Left lung (tissue), 10 donors: ENCODE results near the gene CACNA1H. TPM values are rescaled to one million over a fixed set of nuclear protein-coding genes. Genes with fewer than 3 reads are reported as not detected.

Source experiments
- ATAC-seq: fragments of 200-7000 bp; cut with Tn5 transposase; one replicate; pipeline ENCODE4 v1.9.1; 2020; ENCODE audit warnings: moderate library complexity
- DNase-seq, 4 donors: peaks; one replicate each; pipeline ENCODE4 v3.0.0-alpha.2; 2013 to 2020
- H3K27ac ChIP-seq, 2 donors: fragments of 200-600 bp; sonication (generic) in 1 of 2; one replicate each; pipeline versions ENCODE4 v1.5.0 to v1.8.0; 2020 to 2021
- H3K27me3 ChIP-seq, 2 donors: fragments of 200-600 bp; sonication (generic) in 1 of 2; one replicate each; pipeline versions ENCODE4 v1.5.0 to v1.8.0; 2020 to 2021
- H3K36me3 ChIP-seq, 2 donors: fragments of 200-600 bp; sonication (generic) in 1 of 2; one replicate each; pipeline versions ENCODE4 v1.5.0 to v1.8.0; 2020 to 2021
- H3K4me1 ChIP-seq, 2 donors: fragments of 200-600 bp; one replicate each; pipeline ENCODE4 v1.8.0; 2021
- H3K4me3 ChIP-seq, 2 donors: fragments of 200-600 bp; sonication (generic) in 1 of 2; one replicate each; pipeline versions ENCODE4 v1.5.0 to v1.8.0; 2020 to 2021; ENCODE audit warnings: mild to moderate bottlenecking in 1 of 2
- H3K9me3 ChIP-seq, 2 donors: fragments of 200-600 bp; sonication (generic) in 1 of 2; one replicate each; pipeline versions ENCODE4 v1.5.0 to v1.8.0; 2020 to 2021
- intact Hi-C, 2 donors: fragments of 100-400 bp; cut with DNase I; formaldehyde crosslinking; loops; one replicate each; pipeline versions ENCODE4 v1.11.2 to v1.14.2; 2022
- polyA plus RNA-seq, 6 donors: library from polyadenylated mRNA; unstranded; fragments of 120-200 nt; gene quantifications; one replicate each; pipeline ENCODE4 v1.2.1, GENCODE V29; 2013; ENCODE audit not compliant: insufficient read length in 6 of 6
- total RNA-seq, 2 donors: library from RNA; stranded (reverse); fragmentation: NEBNext Ultra II Directional; extraction: Animal tissue kit (Norgen Biotek cat#: 25700); gene quantifications; one replicate each; pipeline ENCODE4 v1.2.1, GENCODE V29; 2021
- TF ChIP-seq, protein P1 (sequence below), 2 donors: fragments of 200-600 bp; sonication (generic) in 1 of 2; IDR thresholded peaks; one replicate each; pipeline versions ENCODE4 v1.5.0 to v1.8.0; 2021; ENCODE audit warnings: antibody characterized with exemption in 2 of 2
- donor health status: DM: no; HTN: yes; CAD: no.
- donor health status: DM: no; HTN: no; CAD: no.

CACNA1H gene
- total and polyA plus RNA-seq, 8 donors = 3.4 to 14.0 (median 7.1) TPM

DNA sequence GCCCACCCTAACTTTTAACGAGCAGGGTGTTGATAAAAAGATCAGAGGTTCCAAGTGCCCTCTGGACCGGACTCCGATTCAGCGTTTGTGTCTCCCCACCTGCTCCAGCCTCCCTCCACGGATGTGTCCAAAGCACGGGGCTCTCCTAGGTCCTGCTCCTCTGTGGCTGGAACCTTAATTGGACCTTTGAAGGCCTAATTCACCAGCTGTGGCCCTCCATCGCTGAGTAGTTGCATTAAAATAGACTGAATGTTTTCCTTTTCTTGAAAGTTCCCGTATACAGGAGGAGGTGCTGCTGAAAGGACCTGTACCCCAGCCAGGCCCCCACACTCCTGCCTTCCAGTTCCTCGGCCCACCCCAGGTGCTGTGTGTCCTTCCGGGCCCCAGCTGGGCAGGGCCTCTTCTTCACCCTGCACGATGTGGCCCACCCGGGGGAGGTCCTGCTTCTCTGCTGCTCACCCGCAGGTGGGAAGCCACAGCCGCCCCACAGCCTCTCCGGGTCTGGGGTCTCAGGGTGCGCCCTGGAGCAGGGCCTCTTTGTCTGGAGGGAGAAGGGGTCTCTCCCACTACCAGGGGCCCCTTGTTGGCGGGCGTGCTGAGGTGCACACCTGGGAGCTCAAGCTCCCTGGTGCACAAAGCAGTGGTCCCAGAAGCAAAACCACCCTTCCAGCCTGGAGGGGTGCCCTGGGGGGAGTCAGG is 1.3 kb upstream of the CACNA1H start:
- TF ChIP-seq, protein P1, sequence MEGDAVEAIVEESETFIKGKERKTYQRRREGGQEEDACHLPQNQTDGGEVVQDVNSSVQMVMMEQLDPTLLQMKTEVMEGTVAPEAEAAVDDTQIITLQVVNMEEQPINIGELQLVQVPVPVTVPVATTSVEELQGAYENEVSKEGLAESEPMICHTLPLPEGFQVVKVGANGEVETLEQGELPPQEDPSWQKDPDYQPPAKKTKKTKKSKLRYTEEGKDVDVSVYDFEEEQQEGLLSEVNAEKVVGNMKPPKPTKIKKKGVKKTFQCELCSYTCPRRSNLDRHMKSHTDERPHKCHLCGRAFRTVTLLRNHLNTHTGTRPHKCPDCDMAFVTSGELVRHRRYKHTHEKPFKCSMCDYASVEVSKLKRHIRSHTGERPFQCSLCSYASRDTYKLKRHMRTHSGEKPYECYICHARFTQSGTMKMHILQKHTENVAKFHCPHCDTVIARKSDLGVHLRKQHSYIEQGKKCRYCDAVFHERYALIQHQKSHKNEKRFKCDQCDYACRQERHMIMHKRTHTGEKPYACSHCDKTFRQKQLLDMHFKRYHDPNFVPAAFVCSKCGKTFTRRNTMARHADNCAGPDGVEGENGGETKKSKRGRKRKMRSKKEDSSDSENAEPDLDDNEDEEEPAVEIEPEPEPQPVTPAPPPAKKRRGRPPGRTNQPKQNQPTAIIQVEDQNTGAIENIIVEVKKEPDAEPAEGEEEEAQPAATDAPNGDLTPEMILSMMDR (IDR thresholded peaks at IDR 0.05) = no peak
- H3K9me3 ChIP-seq = peaks cover 0 to 2% of the 10 kb centered on the region in 2 donors
- H3K36me3 ChIP-seq = no peaks in the 10 kb centered on the region
- intact Hi-C loops = no loop called here
- peaks cover 34 to 89% of the 10 kb centered on the region in 2 donors for H3K27me3 ChIP-seq
- no peak overlapping the region for H3K4me3 ChIP-seq
- H3K27ac ChIP-seq = no peak overlapping the region
- DNase-seq (no peak), ATAC-seq (no peak)
- H3K4me1 ChIP-seq = peaks cover 0 to 13% of the 10 kb centered on the region in 2 donors

GRCh38 chr16:1152123-1152638 is 725 bp upstream of the CACNA1H start:
- intact Hi-C loops = no loop called here
- ATAC-seq = no peak
- Histone ChIP-seq H3K4me3 (peak overlapping the region in 1 of 2 donors; percentile 14), H3K36me3 (no peaks in the 10 kb centered on the region), H3K27ac (no peak overlapping the region), H3K27me3 (peaks cover 34 to 92% of the 10 kb centered on the region in 2 donors), H3K9me3 (peaks cover 0 to under 1% of the 10 kb centered on the region in 2 donors), H3K4me1 (peaks cover 0 to 13% of the 10 kb centered on the region in 2 donors)
- TF ChIP-seq, protein P1 (IDR thresholded peaks at IDR 0.05) = no peak
- DNase-seq = no peak

GRCh38 chr16:1153480-1154160 is 714 bp downstream of the CACNA1H start:
- no peak for ATAC-seq
- peaks cover 45 to 96% of the 10 kb centered on the region in 2 donors for H3K27me3 ChIP-seq
- H3K9me3 ChIP-seq = no peaks in the 10 kb centered on the region
- H3K4me3 ChIP-seq = no peak overlapping the region
- H3K36me3 ChIP-seq = no peaks in the 10 kb centered on the region
- no peak for DNase-seq
- H3K4me1 ChIP-seq = peaks cover 0 to 13% of the 10 kb centered on the region in 2 donors
- TF ChIP-seq, protein P1 (IDR thresholded peaks at IDR 0.05) = no peak
- no peak overlapping the region for H3K27ac ChIP-seq
- intact Hi-C loops = no loop called here

DNA sequence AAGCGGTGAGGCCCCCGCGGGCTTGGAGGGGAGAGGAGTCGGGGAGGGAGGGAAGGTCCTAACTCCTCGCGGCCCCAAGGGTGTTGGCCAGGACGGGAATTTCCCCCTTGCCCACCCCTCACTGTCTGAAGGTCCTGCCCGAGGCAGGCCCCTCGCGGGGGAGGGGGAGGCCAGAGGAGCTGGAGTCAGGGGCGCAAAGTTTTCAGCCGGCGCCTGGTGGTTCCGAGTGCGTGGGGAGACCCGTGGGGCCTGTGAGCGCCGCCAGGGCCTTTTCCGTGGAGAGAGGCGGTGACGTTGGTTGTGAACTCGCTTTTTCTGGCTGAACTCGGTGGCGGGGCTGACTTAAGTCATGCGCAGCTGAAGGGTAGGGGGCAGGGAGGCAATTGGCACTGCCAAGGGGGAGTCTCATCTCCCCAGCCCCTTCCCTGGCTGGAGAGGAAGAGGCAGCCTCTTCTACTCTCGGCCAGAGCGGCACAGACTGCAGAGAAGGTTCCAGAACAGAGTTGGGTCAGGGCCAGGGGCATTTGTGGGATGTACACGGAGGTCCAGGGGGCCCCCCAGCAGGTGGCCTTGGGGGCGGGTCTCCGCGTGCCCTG is 1.5 kb downstream of the CACNA1H start:
- H3K36me3 ChIP-seq = no peaks in the 10 kb centered on the region
- TF ChIP-seq, protein P1 (IDR thresholded peaks at IDR 0.05) = no peak
- DNase-seq (no peak), ATAC-seq (no peak)
- peaks cover 0 to 14% of the 10 kb centered on the region in 2 donors for H3K4me1 ChIP-seq
- H3K4me3 ChIP-seq = no peak overlapping the region
- H3K27me3 ChIP-seq = peaks cover 53 to 96% of the 10 kb centered on the region in 2 donors
- no peaks in the 10 kb centered on the region for H3K9me3 ChIP-seq
- H3K27ac ChIP-seq = no peak overlapping the region
- intact Hi-C loops = no loop called here

GRCh38 chr16:1154887-1155331 is 2.0 kb downstream of the CACNA1H start:
- no peaks in the 10 kb centered on the region for H3K9me3 ChIP-seq
- ATAC-seq (no peak), DNase-seq (no peak)
- H3K36me3 ChIP-seq = no peaks in the 10 kb centered on the region
- intact Hi-C loops = no loop called here
- H3K4me1 ChIP-seq = peaks cover 0 to 19% of the 10 kb centered on the region in 2 donors
- no peak overlapping the region for H3K27ac ChIP-seq
- TF ChIP-seq, protein P1 (IDR thresholded peaks at IDR 0.05) = no peak
- H3K4me3 ChIP-seq = no peak overlapping the region
- H3K27me3 ChIP-seq = peaks cover 58 to 96% of the 10 kb centered on the region in 2 donors
